ENCODE measurements around the gene CRIP1. TPM values are rescaled to one million over a fixed set of nuclear protein-coding genes. Genes with fewer than 3 reads are reported as not detected.

CRIP1 gene
- polyA plus RNA-seq, 1 donor (not counting 4 experiments of a cell fraction or from before 2014, with no cell fraction given): 1.7 TPM

DNA sequence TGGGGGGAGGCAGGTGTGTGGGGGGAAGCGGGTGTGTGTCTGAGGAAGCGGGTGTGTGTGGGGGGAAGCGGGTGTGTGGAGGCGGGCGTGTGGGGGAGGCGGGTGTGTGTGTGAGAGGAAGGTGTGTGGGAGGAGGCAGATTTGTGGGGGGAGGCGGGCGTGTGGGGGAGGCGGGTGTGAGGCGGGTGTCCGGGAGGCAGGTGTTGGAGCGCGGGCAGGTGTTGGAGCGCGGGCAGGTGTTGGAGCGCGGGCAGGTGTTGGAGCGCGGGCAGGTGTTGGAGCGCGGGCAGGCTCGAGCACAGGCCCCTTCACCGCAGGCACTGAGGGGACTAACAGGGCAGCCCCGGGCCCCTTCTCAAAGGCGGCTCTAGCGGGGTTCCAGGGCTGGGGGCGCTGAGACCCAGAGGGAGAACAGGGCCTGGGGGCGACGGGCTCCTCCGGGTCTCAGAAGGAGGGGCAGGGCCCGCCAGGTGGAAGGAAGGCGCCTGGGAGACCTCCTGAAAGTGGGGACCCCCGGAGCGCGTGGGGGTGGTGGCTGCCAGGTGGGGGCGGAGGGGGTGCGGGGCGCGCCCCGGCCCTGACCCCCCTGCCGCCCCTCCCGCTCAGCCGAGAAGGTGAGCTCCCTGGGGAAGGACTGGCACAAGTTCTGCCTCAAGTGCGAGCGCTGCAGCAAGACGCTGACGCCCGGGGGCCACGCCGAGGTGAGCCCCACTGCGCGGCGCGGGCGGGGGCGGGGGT is 8.9 kb upstream of the CRIP1 start:
- H3K79me2 ChIP-seq (ENCODE audit: control insufficient read depth, insufficient read depth, low read length): no peaks in the 10 kb centered on the region
- H4K20me1 ChIP-seq (ENCODE audit: control insufficient read depth, extremely low read depth, insufficient read depth, low read length): peaks cover 4% of the 10 kb centered on the region
- TF ChIP-seq, protein P1, sequence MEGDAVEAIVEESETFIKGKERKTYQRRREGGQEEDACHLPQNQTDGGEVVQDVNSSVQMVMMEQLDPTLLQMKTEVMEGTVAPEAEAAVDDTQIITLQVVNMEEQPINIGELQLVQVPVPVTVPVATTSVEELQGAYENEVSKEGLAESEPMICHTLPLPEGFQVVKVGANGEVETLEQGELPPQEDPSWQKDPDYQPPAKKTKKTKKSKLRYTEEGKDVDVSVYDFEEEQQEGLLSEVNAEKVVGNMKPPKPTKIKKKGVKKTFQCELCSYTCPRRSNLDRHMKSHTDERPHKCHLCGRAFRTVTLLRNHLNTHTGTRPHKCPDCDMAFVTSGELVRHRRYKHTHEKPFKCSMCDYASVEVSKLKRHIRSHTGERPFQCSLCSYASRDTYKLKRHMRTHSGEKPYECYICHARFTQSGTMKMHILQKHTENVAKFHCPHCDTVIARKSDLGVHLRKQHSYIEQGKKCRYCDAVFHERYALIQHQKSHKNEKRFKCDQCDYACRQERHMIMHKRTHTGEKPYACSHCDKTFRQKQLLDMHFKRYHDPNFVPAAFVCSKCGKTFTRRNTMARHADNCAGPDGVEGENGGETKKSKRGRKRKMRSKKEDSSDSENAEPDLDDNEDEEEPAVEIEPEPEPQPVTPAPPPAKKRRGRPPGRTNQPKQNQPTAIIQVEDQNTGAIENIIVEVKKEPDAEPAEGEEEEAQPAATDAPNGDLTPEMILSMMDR (optimal IDR thresholded peaks at IDR 0.05 in 1 of 3, IDR thresholded peaks at IDR 0.05 in 1 of 3, conservative IDR thresholded peaks at IDR 0.05 in 1 of 3; ENCODE audit: extremely low read depth in 1 of 3, insufficient read depth in 2 of 3, low read length in 3 of 3): no peak
- TF ChIP-seq EZH2 (IDR thresholded peaks at IDR 0.05; ENCODE audit: low read length): peak; percentile 60
- H3K9ac ChIP-seq (ENCODE audit: control insufficient read depth, extremely low read depth, insufficient read depth, low read length): no peak overlapping the region
- dilution Hi-C loops (cut with MboI; ENCODE audit: extremely low pct_ligation_motif_present, low sequenced_read_pairs): no loop called here
- no peak for FAIRE-seq
- H3K27ac ChIP-seq (ENCODE audit: control insufficient read depth, insufficient read depth, low read length): no peak overlapping the region
- DNase-seq (ENCODE audit: low read depth, low spot score): no peak
- H3K4me3 ChIP-seq (ENCODE audit: control insufficient read depth in 2 of 3, extremely low read depth in 1 of 3, insufficient read depth in 2 of 3, low read depth in 1 of 3, low read length in 3 of 3): no peak overlapping the region
- no peaks in the 10 kb centered on the region for H3K9me1 ChIP-seq (ENCODE audit: control insufficient read depth, extremely low read depth, insufficient read depth, low read length)
- H3K27me3 ChIP-seq (ENCODE audit: control insufficient read depth, extremely low read depth, insufficient read depth, low read length): peaks cover 17% of the 10 kb centered on the region
- H3K4me2 ChIP-seq (ENCODE audit: control insufficient read depth, extremely low read depth, insufficient read depth, low read depth, low read length): no peak overlapping the region
- no peaks in the 10 kb centered on the region for H3K36me3 ChIP-seq (ENCODE audit: control insufficient read depth in 2 of 2, extremely low read depth in 1 of 2, insufficient read depth in 2 of 2, low read length in 2 of 2)
- H3K9me3 ChIP-seq (ENCODE audit: control insufficient read depth, low read depth, low read length): no peaks in the 10 kb centered on the region
- H2AFZ ChIP-seq (ENCODE audit: control insufficient read depth, low read length): no peak overlapping the region
- H3K4me1 ChIP-seq (ENCODE audit: control insufficient read depth, extremely low read depth, insufficient read depth, low read length): peaks cover 35% of the 10 kb centered on the region

DNA sequence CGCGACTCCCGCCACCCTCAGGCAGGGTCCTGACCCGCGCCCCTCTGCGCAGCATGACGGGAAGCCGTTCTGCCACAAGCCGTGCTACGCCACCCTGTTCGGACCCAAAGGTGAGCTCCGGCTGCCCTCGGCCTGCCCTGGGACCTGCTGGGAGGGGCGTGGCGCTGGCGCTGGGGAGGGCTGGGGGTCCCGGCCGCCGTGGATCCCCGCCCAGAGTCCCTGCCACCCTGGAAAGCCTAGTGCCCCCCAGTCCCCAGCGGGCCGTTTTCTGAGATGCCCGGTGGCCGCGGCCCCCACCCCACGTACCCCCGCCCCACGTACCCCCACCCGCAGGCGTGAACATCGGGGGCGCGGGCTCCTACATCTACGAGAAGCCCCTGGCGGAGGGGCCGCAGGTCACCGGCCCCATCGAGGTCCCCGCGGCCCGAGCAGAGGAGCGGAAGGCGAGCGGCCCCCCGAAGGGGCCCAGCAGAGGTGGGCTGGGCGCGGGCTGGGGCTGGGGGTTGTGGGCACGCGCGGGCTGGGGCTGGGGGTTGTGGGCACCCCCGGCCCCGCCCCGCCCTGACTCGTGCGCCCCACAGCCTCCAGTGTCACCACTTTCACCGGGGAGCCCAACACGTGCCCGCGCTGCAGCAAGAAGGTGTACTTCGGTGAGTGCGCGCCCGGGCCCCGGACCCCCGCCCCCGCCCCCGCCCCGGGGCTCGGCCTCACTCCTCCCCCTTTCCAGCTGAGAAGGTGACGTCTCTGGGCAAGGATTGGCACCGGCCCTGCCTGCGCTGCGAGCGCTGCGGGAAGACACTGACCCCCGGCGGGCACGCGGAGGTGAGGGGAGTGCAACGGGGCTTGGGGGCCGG is 8.1 kb upstream of the CRIP1 start:
- TF ChIP-seq, protein P1 (optimal IDR thresholded peaks at IDR 0.05 in 1 of 3, IDR thresholded peaks at IDR 0.05 in 1 of 3, conservative IDR thresholded peaks at IDR 0.05 in 1 of 3; ENCODE audit: extremely low read depth in 1 of 3, insufficient read depth in 2 of 3, low read length in 3 of 3): no peak
- peak; percentile 41 for TF ChIP-seq EZH2 (IDR thresholded peaks at IDR 0.05; ENCODE audit: low read length)
- Histone ChIP-seq H3K36me3 (ENCODE audit: control insufficient read depth in 2 of 2, extremely low read depth in 1 of 2, insufficient read depth in 2 of 2, low read length in 2 of 2) (no peaks in the 10 kb centered on the region), H3K27me3 (ENCODE audit: control insufficient read depth, extremely low read depth, insufficient read depth, low read length) (peaks cover 17% of the 10 kb centered on the region), H2AFZ (ENCODE audit: control insufficient read depth, low read length) (no peak overlapping the region), H4K20me1 (ENCODE audit: control insufficient read depth, extremely low read depth, insufficient read depth, low read length) (peaks cover under 1% of the 10 kb centered on the region), H3K4me1 (ENCODE audit: control insufficient read depth, extremely low read depth, insufficient read depth, low read length) (peaks cover 41% of the 10 kb centered on the region), H3K9me3 (ENCODE audit: control insufficient read depth, low read depth, low read length) (no peaks in the 10 kb centered on the region), H3K4me3 (ENCODE audit: control insufficient read depth in 2 of 3, extremely low read depth in 1 of 3, insufficient read depth in 2 of 3, low read depth in 1 of 3, low read length in 3 of 3) (no peak overlapping the region), H3K9me1 (ENCODE audit: control insufficient read depth, extremely low read depth, insufficient read depth, low read length) (no peaks in the 10 kb centered on the region), H3K27ac (ENCODE audit: control insufficient read depth, insufficient read depth, low read length) (no peak overlapping the region), H3K79me2 (ENCODE audit: control insufficient read depth, insufficient read depth, low read length) (no peaks in the 10 kb centered on the region), H3K9ac (ENCODE audit: control insufficient read depth, extremely low read depth, insufficient read depth, low read length) (no peak overlapping the region), H3K4me2 (ENCODE audit: control insufficient read depth, extremely low read depth, insufficient read depth, low read depth, low read length) (no peak overlapping the region)
- FAIRE-seq (no peak), DNase-seq (ENCODE audit: low read depth, low spot score) (no peak)
- dilution Hi-C loops (cut with MboI; ENCODE audit: extremely low pct_ligation_motif_present, low sequenced_read_pairs): no loop called here

Data from keratinocyte (primary cell).